Transverse colon (tissue), 4 donors: ENCODE measurements around the gene FNDC4.

Source experiments
- EP300 ChIP-seq: sonication (generic); formaldehyde crosslinking; IDR thresholded peaks from one replicate; pipeline ENCODE4 v1.6.1; 2017; ENCODE audit warnings: antibody characterized with exemption, low read depth
- POLR2A ChIP-seq: fragments of 450-650 bp; IDR thresholded peaks from one replicate; pipeline ENCODE4 v1.6.1; 2016; ENCODE audit warnings: antibody characterized with exemption, mild to moderate bottlenecking, moderate library complexity
- POLR2AphosphoS5 ChIP-seq, 3 donors: sonication (generic); formaldehyde crosslinking; IDR thresholded peaks; one replicate each; pipeline ENCODE4 v1.6.1; 2016; ENCODE audit warnings: antibody characterized with exemption in 3 of 3
- TF ChIP-seq, protein P1 (sequence below), 5 experiments: fragments of 200-600 bp in 3 of 5; fragments of 450-650 bp in 2 of 5; sonication (generic) in 3 of 5; IDR thresholded peaks; 1 replicate in 2 of 5; 2 replicates in 3 of 5; pipeline ENCODE4 v1.5.1; 2016 to 2017; ENCODE audit warnings: antibody characterized with exemption in 5 of 5, inconsistent platforms in 3 of 5, mild to moderate bottlenecking in 2 of 5, moderate library complexity in 1 of 5

DNA sequence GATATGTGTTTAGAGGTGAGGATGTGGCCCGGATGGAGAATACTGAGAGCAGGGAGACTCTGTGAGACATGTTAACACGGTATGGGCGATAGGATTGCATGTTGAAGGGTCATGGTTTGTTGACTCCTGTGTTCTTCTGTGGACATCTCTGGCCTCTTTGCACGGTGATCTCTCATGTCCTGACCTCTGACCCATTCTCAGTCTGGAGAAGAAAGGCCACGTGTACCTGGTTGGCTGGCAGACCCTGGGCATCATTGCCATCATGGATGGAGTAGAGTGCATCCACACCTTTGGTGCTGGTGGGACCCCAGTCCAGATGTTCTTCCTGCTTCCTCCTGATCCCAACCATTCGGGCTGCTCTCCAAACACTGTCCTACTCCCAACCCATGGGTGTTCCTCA, 11.6 kb upstream of the FNDC4 start:
- no peak for TF ChIP-seq EP300
- TF ChIP-seq, protein P1, sequence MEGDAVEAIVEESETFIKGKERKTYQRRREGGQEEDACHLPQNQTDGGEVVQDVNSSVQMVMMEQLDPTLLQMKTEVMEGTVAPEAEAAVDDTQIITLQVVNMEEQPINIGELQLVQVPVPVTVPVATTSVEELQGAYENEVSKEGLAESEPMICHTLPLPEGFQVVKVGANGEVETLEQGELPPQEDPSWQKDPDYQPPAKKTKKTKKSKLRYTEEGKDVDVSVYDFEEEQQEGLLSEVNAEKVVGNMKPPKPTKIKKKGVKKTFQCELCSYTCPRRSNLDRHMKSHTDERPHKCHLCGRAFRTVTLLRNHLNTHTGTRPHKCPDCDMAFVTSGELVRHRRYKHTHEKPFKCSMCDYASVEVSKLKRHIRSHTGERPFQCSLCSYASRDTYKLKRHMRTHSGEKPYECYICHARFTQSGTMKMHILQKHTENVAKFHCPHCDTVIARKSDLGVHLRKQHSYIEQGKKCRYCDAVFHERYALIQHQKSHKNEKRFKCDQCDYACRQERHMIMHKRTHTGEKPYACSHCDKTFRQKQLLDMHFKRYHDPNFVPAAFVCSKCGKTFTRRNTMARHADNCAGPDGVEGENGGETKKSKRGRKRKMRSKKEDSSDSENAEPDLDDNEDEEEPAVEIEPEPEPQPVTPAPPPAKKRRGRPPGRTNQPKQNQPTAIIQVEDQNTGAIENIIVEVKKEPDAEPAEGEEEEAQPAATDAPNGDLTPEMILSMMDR (IDR thresholded peaks at IDR 0.05) = no peak
- TF ChIP-seq POLR2A = no peak
- no peak for TF ChIP-seq POLR2AphosphoS5 (IDR thresholded peaks at IDR 0.05)
